GM12874 (cell line): ENCODE results near the gene ANGEL2.

Experiments used
- CTCF ChIP-seq: IDR thresholded peaks from 2 replicates; pipeline ENCODE4 v1.5.1; 2011; ENCODE audit warnings: low read depth, mild to moderate bottlenecking, control low read depth, low read length, moderate library complexity; ENCODE audit not compliant: insufficient read depth

ANGEL2 gene

GRCh38 chr1:212970085-212970484 is 45.6 kb downstream of the ANGEL2 start:
- TF ChIP-seq CTCF: no peak

- no peak for TF ChIP-seq CTCF
Observed at GRCh38 chr1:212968368-212968863, 47.3 kb downstream of the ANGEL2 start.

GRCh38 chr1:212967801-212968200 is 47.9 kb downstream of the ANGEL2 start:
- TF ChIP-seq CTCF: peak; percentile 72

GRCh38 chr1:212966616-212967015 is 49.1 kb downstream of the ANGEL2 start:
- TF ChIP-seq CTCF: no peak

- no peak for TF ChIP-seq CTCF
Observed at GRCh38 chr1:212964102-212964501, 51.6 kb downstream of the ANGEL2 start.

DNA sequence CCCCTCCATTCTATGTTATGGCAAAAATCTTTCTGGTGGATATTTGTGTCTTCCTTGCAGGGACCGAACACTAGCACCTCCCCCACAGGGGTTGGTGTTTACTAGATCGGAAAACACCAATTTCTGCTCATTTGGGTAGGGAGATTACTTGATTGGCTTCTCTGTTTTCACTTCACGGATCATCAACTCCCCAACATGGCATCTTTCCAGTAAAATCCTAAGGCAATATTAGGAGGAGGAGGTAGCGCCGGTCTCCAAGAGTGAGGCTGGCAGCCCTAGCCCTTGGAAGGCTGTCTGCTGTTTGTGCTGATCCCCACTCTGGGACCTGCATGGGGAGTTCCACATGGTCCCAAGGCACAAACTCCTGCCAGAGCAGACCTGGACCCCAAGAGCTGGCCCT is 53.2 kb downstream of the ANGEL2 start:
- no peak for TF ChIP-seq CTCF

DNA sequence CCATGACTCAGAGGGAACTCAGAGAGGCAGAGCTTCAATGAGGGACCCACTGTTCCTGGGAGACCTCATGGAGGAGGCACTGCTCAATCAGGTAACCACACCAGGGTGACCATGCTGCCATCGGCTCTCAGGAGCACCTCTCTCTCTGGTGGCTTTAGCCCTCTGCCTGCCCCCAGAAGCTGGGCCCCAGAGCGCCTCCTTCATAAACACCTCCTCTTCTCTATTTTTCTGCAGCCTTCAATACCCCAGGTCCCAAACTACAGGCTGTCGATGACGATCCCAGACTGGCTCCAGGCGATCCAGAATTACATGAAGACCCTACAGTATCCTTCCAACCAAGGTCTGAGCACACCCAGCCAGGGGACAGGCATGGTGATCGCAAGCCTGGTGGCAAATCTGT is 54.7 kb downstream of the ANGEL2 start:
- TF ChIP-seq CTCF: no peak
